H1 (cell line): ENCODE data around the gene SLC23A1. TPM values are rescaled to one million over a fixed set of nuclear protein-coding genes. Genes with fewer than 3 reads are reported as not detected.
A peak's percentile ranks its signal among the peaks of the same experiment; 100 is the strongest.

Source experiments
- BCL11A ChIP-seq, 2 experiments: IDR thresholded peaks; one replicate each; pipeline ENCODE4 v1.6.1; 2011; ENCODE audit warnings: low read depth in 2 of 2, low read length in 2 of 2, mild to moderate bottlenecking in 2 of 2
- CHD1 ChIP-seq: IDR thresholded peaks from 2 replicates; pipeline ENCODE4 v1.6.1; 2012; ENCODE audit warnings: low read depth, low read length, improper control_type of control experiment
- RAD21 ChIP-seq, 2 experiments: IDR thresholded peaks in 1 of 2; conservative IDR thresholded peaks in 1 of 2; 2 replicates each; pipeline ENCODE4 v1.6.1; 2011; ENCODE audit warnings: low read depth in 2 of 2, low read length in 2 of 2, improper control_type of control experiment in 1 of 2, inconsistent platforms in 1 of 2, mild to moderate bottlenecking in 1 of 2, moderate library complexity in 1 of 2
- polyA plus RNA-seq, 7 experiments: library from polyadenylated mRNA; depleted of rRNA in 3 of 7; stranded (reverse) in 5 of 7; unstranded in 2 of 7; fragments of >200 nt in 5 of 7; fragments of 200-250 nt in 2 of 7; gene quantifications; 1 replicate in 5 of 7; 2 replicates in 1 of 7; 4 replicates in 1 of 7; pipeline versions ENCODE4 v1.2.1 to v1.2.3, GENCODE V29; 2011 to 2013; ENCODE audit warnings: missing spikeins in 2 of 7, mixed read lengths in 2 of 7
- total RNA-seq: library from RNA; stranded (reverse); fragmentation: NEBNext Ultra II Directional; extraction: Animal tissue kit (Norgen Biotek cat#: 25700); gene quantifications from 2 replicates; pipeline ENCODE4 v1.2.1, GENCODE V29; 2021
- TF ChIP-seq, protein P1 (sequence below): IDR thresholded peaks from 2 replicates; pipeline ENCODE4 v1.6.1; 2011; ENCODE audit warnings: low read length, improper control_type of control experiment
- TF ChIP-seq, protein P2 (sequence below), 3 experiments: IDR thresholded peaks; 1 replicate in 2 of 3; 2 replicates in 1 of 3; pipeline versions ENCODE4 v1.5.1 to v1.6.1; 2011; ENCODE audit warnings: low read length in 3 of 3, mild to moderate bottlenecking in 3 of 3, inconsistent platforms in 2 of 3, low read depth in 1 of 3, moderate library complexity in 1 of 3; ENCODE audit not compliant: insufficient read depth in 1 of 3; ENCODE audit errors: control extremely low read depth in 1 of 3

The SLC23A1 gene
- total and polyA plus RNA-seq, 2 of the 8 experiments (the other 6 are each of a cell fraction or from before 2014, with no cell fraction given), result not detected

DNA sequence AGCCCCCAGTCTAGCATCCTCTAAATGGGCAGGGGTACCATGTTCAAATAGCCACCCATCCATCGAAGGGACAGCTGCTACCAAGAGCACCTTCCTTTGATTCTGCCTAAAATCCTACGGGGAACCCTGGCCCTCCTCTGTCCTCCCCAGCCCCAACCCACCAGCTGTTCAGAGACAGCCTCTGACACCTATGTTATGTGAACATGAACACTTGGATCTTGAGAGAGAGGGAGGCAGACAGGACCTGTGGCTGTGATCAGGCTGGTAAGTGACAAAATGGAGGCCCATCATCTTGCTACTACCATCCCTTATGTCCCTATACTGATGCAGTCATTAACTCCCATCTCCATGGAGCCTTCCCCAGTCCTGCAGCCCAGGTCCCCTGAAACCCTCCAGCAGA lies 8.2 kb downstream of the SLC23A1 start (continued):
- TF ChIP-seq, protein P1, sequence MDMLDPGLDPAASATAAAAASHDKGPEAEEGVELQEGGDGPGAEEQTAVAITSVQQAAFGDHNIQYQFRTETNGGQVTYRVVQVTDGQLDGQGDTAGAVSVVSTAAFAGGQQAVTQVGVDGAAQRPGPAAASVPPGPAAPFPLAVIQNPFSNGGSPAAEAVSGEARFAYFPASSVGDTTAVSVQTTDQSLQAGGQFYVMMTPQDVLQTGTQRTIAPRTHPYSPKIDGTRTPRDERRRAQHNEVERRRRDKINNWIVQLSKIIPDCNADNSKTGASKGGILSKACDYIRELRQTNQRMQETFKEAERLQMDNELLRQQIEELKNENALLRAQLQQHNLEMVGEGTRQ, result no peak
- TF ChIP-seq RAD21 (IDR thresholded peaks at IDR 0.05 in 1 of 2, conservative IDR thresholded peaks at IDR 0.05 in 1 of 2; ENCODE audit: low read depth in 2 of 2, low read length in 2 of 2) (peak in 1 of 2 experiments; percentile 6; a peak in 1 of 4 replicates), BCL11A (IDR thresholded peaks at IDR 0.05; ENCODE audit: low read depth in 2 of 2, low read length in 2 of 2) (no peak), CHD1 (no peak)
- TF ChIP-seq, protein P2, sequence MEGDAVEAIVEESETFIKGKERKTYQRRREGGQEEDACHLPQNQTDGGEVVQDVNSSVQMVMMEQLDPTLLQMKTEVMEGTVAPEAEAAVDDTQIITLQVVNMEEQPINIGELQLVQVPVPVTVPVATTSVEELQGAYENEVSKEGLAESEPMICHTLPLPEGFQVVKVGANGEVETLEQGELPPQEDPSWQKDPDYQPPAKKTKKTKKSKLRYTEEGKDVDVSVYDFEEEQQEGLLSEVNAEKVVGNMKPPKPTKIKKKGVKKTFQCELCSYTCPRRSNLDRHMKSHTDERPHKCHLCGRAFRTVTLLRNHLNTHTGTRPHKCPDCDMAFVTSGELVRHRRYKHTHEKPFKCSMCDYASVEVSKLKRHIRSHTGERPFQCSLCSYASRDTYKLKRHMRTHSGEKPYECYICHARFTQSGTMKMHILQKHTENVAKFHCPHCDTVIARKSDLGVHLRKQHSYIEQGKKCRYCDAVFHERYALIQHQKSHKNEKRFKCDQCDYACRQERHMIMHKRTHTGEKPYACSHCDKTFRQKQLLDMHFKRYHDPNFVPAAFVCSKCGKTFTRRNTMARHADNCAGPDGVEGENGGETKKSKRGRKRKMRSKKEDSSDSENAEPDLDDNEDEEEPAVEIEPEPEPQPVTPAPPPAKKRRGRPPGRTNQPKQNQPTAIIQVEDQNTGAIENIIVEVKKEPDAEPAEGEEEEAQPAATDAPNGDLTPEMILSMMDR (IDR thresholded peaks at IDR 0.05; ENCODE audit: control extremely low read depth in 1 of 3, insufficient read depth in 1 of 3, low read depth in 1 of 3, low read length in 3 of 3), result peak in 1 of 3 experiments; percentile 22; a peak in 1 of 4 replicates
- TF ChIP-seq, all 59 proteins: peak for 2
